ENCODE results near the gene ZNF827. TPM values are rescaled to one million over a fixed set of nuclear protein-coding genes. Genes with fewer than 3 reads are reported as not detected.

The ZNF827 gene
- total and polyA plus RNA-seq, 9 of the 15 experiments (the other 6 are each of a cell fraction or from before 2014, with no cell fraction given) = 0.07 to 0.40 TPM; not detected in 7

DNA sequence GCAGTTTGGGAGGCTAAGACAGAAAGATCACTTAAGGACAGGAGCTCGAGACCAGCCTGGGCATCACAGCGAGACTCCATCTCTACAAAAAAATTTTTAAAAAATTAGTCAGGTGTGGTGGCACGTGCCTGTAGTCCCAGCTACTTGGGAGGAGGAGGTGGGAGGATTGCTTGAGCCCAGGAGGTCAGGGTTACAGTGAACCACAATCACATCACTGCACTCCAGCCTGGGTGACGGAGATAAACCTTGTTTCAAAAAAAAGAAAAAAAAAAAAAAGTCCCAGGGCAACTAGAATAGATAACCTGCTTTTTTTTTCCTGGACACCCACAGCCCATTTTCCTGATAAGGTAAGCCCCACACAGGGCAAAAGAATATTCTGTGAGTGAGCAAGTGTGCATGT is 162.4 kb downstream of the ZNF827 start (continued):
- peak; percentile 22 to 36; a peak in 1 of 4 replicates for TF ChIP-seq TRIM24 (IDR thresholded peaks at IDR 0.05)
- TF ChIP-seq ZNF253 (CRISPR knock-in tag; conservative IDR thresholded peaks at IDR 0.05) = no peak
- TF ChIP-seq, protein P1, sequence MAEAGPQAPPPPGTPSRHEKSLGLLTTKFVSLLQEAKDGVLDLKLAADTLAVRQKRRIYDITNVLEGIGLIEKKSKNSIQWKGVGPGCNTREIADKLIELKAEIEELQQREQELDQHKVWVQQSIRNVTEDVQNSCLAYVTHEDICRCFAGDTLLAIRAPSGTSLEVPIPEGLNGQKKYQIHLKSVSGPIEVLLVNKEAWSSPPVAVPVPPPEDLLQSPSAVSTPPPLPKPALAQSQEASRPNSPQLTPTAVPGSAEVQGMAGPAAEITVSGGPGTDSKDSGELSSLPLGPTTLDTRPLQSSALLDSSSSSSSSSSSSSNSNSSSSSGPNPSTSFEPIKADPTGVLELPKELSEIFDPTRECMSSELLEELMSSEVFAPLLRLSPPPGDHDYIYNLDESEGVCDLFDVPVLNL (CRISPR knock-in tag; IDR thresholded peaks at IDR 0.05; ENCODE audit: low read depth) = no peak
- no peak for TF ChIP-seq ZKSCAN1 (IDR thresholded peaks at IDR 0.05; ENCODE audit: low read depth, low read length)
- no peak for TF ChIP-seq NFE2L1 (tag; IDR thresholded peaks at IDR 0.05; ENCODE audit: borderline replicate concordance, low read depth)
- no peak for TF ChIP-seq RBBP5 (IDR thresholded peaks at IDR 0.05; ENCODE audit: borderline replicate concordance, insufficient read depth, low read length, poor library complexity, severe bottlenecking)
- no peak for TF ChIP-seq NCOA1 (IDR thresholded peaks at IDR 0.05; ENCODE audit: low read depth)
- TF ChIP-seq STAT5A (IDR thresholded peaks at IDR 0.05; ENCODE audit: borderline replicate concordance, low read length) = 0 out of 2 replicates have a peak, but pooled peaks have one; percentile 10
- TF ChIP-seq KLF16 (IDR thresholded peaks at IDR 0.05) = 0 out of 2 replicates have a peak, but pooled peaks have one; percentile 11
- TF ChIP-seq, protein P2, sequence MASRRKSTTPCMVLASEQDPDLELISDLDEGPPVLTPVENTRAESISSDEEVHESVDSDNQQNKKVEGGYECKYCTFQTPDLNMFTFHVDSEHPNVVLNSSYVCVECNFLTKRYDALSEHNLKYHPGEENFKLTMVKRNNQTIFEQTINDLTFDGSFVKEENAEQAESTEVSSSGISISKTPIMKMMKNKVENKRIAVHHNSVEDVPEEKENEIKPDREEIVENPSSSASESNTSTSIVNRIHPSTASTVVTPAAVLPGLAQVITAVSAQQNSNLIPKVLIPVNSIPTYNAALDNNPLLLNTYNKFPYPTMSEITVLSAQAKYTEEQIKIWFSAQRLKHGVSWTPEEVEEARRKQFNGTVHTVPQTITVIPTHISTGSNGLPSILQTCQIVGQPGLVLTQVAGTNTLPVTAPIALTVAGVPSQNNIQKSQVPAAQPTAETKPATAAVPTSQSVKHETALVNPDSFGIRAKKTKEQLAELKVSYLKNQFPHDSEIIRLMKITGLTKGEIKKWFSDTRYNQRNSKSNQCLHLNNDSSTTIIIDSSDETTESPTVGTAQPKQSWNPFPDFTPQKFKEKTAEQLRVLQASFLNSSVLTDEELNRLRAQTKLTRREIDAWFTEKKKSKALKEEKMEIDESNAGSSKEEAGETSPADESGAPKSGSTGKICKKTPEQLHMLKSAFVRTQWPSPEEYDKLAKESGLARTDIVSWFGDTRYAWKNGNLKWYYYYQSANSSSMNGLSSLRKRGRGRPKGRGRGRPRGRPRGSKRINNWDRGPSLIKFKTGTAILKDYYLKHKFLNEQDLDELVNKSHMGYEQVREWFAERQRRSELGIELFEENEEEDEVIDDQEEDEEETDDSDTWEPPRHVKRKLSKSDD (conservative IDR thresholded peaks at IDR 0.05; ENCODE audit: low read length) = no peak
- no peak for TF ChIP-seq ZNF354B (CRISPR knock-in tag; IDR thresholded peaks at IDR 0.05)
- TF ChIP-seq CBFA2T2 (conservative IDR thresholded peaks at IDR 0.05) = peak; percentile 76
- TF ChIP-seq DACH1 (IDR thresholded peaks at IDR 0.05; ENCODE audit: partially characterized antibody) = no peak
- TF ChIP-seq TAF1 (IDR thresholded peaks at IDR 0.05; ENCODE audit: control insufficient read depth, extremely low read depth, insufficient read depth, low read length, severe bottlenecking) = no peak
- TF ChIP-seq TAL1 (IDR thresholded peaks at IDR 0.05) = peak; percentile 79
- TF ChIP-seq, protein P3, sequence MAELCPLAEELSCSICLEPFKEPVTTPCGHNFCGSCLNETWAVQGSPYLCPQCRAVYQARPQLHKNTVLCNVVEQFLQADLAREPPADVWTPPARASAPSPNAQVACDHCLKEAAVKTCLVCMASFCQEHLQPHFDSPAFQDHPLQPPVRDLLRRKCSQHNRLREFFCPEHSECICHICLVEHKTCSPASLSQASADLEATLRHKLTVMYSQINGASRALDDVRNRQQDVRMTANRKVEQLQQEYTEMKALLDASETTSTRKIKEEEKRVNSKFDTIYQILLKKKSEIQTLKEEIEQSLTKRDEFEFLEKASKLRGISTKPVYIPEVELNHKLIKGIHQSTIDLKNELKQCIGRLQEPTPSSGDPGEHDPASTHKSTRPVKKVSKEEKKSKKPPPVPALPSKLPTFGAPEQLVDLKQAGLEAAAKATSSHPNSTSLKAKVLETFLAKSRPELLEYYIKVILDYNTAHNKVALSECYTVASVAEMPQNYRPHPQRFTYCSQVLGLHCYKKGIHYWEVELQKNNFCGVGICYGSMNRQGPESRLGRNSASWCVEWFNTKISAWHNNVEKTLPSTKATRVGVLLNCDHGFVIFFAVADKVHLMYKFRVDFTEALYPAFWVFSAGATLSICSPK (IDR thresholded peaks at IDR 0.05; ENCODE audit: borderline replicate concordance) = no peak
- peak in 1 of 2 experiments; percentile 54; a peak in 1 of 4 replicates for TF ChIP-seq RCOR1 (IDR thresholded peaks at IDR 0.05; ENCODE audit: borderline replicate concordance in 1 of 2, low read depth in 2 of 2, low read length in 2 of 2)
- TF ChIP-seq MTA2 (IDR thresholded peaks at IDR 0.05; ENCODE audit: low read depth) = peak; percentile 58
- peak; percentile 75; the same call in 1 of the 2 replicates for TF ChIP-seq BHLHE40 (IDR thresholded peaks at IDR 0.05; ENCODE audit: low read length)
- no peak for TF ChIP-seq RBM39 (optimal IDR thresholded peaks at IDR 0.05; ENCODE audit: low read depth, low read length)
- no peak for TF ChIP-seq STAT5B (CRISPR knock-in tag; IDR thresholded peaks at IDR 0.05)
- no peak for TF ChIP-seq ZNF778 (CRISPR knock-in tag; IDR thresholded peaks at IDR 0.05)
- TF ChIP-seq ZC3H8 (IDR thresholded peaks at IDR 0.05) = no peak
- peak; percentile 83 for TF ChIP-seq CBFA2T3 (IDR thresholded peaks at IDR 0.05)
- TF ChIP-seq, protein P4, sequence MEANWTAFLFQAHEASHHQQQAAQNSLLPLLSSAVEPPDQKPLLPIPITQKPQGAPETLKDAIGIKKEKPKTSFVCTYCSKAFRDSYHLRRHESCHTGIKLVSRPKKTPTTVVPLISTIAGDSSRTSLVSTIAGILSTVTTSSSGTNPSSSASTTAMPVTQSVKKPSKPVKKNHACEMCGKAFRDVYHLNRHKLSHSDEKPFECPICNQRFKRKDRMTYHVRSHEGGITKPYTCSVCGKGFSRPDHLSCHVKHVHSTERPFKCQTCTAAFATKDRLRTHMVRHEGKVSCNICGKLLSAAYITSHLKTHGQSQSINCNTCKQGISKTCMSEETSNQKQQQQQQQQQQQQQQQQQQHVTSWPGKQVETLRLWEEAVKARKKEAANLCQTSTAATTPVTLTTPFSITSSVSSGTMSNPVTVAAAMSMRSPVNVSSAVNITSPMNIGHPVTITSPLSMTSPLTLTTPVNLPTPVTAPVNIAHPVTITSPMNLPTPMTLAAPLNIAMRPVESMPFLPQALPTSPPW (CRISPR knock-in tag; IDR thresholded peaks at IDR 0.05) = no peak

Measured in K562 (cell line).